SK-N-SH (cell line): ENCODE measurements around the gene PABPC1L. TPM values are rescaled to one million over a fixed set of nuclear protein-coding genes. Genes with fewer than 3 reads are reported as not detected.

Experiments used
- CHD2 ChIP-seq: fragments of 150-350 bp; IDR thresholded peaks from 2 replicates; pipeline ENCODE4 v1.6.1; 2018; ENCODE audit warnings: low read length; ENCODE audit not compliant: partially characterized antibody
- ELF1 ChIP-seq: IDR thresholded peaks from 2 replicates; pipeline ENCODE4 v1.4.0; 2012
- EZH2phosphoT487 ChIP-seq: fragments of 200-600 bp; sonication (generic); IDR thresholded peaks from 2 replicates; pipeline ENCODE4 v1.6.1; 2017; ENCODE audit warnings: low read depth, mixed run types, mild to moderate bottlenecking, antibody characterized with exemption, moderate library complexity, borderline replicate concordance
- FOSL2 ChIP-seq: IDR thresholded peaks from 2 replicates; pipeline ENCODE4 v1.4.0; 2012; ENCODE audit warnings: low read depth, mild to moderate bottlenecking, moderate library complexity, borderline replicate concordance
- FOXJ3 ChIP-seq: sonication (generic); formaldehyde crosslinking; IDR thresholded peaks from 2 replicates; pipeline ENCODE4 v1.5.1; 2020; ENCODE audit warnings: mild to moderate bottlenecking, missing genetic modification reagents
- FOXM1 ChIP-seq: IDR thresholded peaks from 2 replicates; pipeline ENCODE4 v1.4.0; 2012; ENCODE audit warnings: low read depth, mild to moderate bottlenecking
- GABPA ChIP-seq: IDR thresholded peaks from 2 replicates; pipeline ENCODE4 v1.4.0; 2012; ENCODE audit warnings: low read depth, mild to moderate bottlenecking
- GATA2 ChIP-seq: sonication (generic); formaldehyde crosslinking; IDR thresholded peaks from 2 replicates; pipeline ENCODE4 v1.5.0; 2020; ENCODE audit warnings: mild to moderate bottlenecking, missing genetic modification reagents
- MEF2A ChIP-seq: IDR thresholded peaks from 2 replicates; pipeline ENCODE4 v1.4.0; 2012; ENCODE audit warnings: low read depth, borderline replicate concordance
- RCOR1 ChIP-seq: fragments of 150-350 bp; IDR thresholded peaks from 2 replicates; pipeline ENCODE4 v1.6.1; 2017; ENCODE audit warnings: antibody characterized with exemption, low read length
- SMC3 ChIP-seq: IDR thresholded peaks from 2 replicates; pipeline ENCODE4 v1.6.1; 2012; ENCODE audit warnings: low read depth, low read length, improper control_type of control experiment
- polyA plus RNA-seq, 3 experiments: library from polyadenylated mRNA; depleted of rRNA; stranded (reverse); fragments of >200 nt; gene quantifications; 2 replicates each; pipeline ENCODE4 v1.2.3, GENCODE V29; 2012
- TF ChIP-seq, protein P1 (sequence below): IDR thresholded peaks from 2 replicates; pipeline ENCODE4 v1.6.1; 2012; ENCODE audit warnings: mild to moderate bottlenecking, low read depth, low read length, moderate library complexity
- TF ChIP-seq, protein P2 (sequence below): fragments of 200-600 bp; sonication (generic); IDR thresholded peaks from 2 replicates; pipeline ENCODE4 v1.6.1; 2017; ENCODE audit warnings: antibody characterized with exemption, mild to moderate bottlenecking, moderate library complexity
- TF ChIP-seq, protein P3 (sequence below): IDR thresholded peaks from 2 replicates; pipeline ENCODE4; 2012

PABPC1L gene
- polyA plus RNA-seq, 1 of the 3 experiments (the other 2 are of a cell fraction): 205 TPM

DNA sequence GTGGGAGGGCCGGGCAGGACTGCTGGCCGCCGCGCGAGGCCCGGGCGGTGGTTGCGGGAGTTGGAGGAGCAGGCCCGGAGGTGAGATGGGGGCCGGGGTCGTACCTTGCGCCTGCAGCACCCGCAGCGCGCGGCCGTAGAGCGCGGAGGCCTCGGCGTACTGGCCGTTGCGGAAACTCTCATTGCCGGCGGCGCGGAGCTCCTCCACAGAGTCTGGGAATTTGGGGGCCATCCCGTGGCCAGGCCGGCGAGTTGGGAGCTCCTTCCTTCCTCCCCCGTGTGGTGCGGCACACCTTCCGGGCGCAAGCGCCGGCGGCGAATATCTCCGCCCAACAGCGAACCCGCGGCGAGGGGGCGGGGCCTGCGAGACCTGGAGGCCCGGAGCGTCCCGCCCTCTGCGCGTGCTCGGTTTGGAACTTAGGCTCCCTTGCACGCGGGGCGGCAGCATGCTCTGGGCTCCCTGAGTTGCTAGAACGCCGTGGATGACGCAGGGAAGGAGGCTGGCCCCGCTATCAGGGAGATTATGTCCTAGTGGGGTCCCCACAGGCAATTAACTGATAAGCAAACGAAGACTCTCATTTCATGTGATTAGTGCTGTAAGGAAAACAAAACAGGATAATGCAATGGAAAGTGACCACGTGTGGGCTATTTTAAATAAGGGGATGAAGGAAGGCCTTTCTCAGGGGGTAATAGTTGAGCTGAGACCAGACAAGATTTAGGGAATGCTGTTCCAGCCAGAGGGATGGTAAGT is 50.4 kb downstream of the PABPC1L start, which contains the start of gene TOMM34 (continued):
- TF ChIP-seq, protein P1, sequence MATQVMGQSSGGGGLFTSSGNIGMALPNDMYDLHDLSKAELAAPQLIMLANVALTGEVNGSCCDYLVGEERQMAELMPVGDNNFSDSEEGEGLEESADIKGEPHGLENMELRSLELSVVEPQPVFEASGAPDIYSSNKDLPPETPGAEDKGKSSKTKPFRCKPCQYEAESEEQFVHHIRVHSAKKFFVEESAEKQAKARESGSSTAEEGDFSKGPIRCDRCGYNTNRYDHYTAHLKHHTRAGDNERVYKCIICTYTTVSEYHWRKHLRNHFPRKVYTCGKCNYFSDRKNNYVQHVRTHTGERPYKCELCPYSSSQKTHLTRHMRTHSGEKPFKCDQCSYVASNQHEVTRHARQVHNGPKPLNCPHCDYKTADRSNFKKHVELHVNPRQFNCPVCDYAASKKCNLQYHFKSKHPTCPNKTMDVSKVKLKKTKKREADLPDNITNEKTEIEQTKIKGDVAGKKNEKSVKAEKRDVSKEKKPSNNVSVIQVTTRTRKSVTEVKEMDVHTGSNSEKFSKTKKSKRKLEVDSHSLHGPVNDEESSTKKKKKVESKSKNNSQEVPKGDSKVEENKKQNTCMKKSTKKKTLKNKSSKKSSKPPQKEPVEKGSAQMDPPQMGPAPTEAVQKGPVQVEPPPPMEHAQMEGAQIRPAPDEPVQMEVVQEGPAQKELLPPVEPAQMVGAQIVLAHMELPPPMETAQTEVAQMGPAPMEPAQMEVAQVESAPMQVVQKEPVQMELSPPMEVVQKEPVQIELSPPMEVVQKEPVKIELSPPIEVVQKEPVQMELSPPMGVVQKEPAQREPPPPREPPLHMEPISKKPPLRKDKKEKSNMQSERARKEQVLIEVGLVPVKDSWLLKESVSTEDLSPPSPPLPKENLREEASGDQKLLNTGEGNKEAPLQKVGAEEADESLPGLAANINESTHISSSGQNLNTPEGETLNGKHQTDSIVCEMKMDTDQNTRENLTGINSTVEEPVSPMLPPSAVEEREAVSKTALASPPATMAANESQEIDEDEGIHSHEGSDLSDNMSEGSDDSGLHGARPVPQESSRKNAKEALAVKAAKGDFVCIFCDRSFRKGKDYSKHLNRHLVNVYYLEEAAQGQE: no peak
- TF ChIP-seq MEF2A: no peak
- no peak for TF ChIP-seq EZH2phosphoT487
- no peak for TF ChIP-seq ELF1
- TF ChIP-seq, protein P2, sequence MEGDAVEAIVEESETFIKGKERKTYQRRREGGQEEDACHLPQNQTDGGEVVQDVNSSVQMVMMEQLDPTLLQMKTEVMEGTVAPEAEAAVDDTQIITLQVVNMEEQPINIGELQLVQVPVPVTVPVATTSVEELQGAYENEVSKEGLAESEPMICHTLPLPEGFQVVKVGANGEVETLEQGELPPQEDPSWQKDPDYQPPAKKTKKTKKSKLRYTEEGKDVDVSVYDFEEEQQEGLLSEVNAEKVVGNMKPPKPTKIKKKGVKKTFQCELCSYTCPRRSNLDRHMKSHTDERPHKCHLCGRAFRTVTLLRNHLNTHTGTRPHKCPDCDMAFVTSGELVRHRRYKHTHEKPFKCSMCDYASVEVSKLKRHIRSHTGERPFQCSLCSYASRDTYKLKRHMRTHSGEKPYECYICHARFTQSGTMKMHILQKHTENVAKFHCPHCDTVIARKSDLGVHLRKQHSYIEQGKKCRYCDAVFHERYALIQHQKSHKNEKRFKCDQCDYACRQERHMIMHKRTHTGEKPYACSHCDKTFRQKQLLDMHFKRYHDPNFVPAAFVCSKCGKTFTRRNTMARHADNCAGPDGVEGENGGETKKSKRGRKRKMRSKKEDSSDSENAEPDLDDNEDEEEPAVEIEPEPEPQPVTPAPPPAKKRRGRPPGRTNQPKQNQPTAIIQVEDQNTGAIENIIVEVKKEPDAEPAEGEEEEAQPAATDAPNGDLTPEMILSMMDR: no peak
- no peak for TF ChIP-seq FOXJ3 (CRISPR knock-in tag)
- TF ChIP-seq, protein P3, sequence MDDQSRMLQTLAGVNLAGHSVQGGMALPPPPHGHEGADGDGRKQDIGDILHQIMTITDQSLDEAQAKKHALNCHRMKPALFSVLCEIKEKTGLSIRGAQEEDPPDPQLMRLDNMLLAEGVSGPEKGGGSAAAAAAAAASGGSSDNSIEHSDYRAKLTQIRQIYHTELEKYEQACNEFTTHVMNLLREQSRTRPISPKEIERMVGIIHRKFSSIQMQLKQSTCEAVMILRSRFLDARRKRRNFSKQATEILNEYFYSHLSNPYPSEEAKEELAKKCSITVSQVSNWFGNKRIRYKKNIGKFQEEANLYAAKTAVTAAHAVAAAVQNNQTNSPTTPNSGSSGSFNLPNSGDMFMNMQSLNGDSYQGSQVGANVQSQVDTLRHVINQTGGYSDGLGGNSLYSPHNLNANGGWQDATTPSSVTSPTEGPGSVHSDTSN: no peak
- TF ChIP-seq FOXM1: no peak
- TF ChIP-seq SMC3: no peak
- TF ChIP-seq FOSL2: no peak
- TF ChIP-seq GABPA: no peak
- no peak for TF ChIP-seq CHD2
- no peak for TF ChIP-seq GATA2 (CRISPR knock-in tag)
- no peak for TF ChIP-seq RCOR1
